ENCODE measurements around the gene COL12A1. TPM values are rescaled to one million over a fixed set of nuclear protein-coding genes. Genes with fewer than 3 reads are reported as not detected.

The COL12A1 gene
- total RNA-seq, 1 experiment from 2014 or later: 0.96 TPM

- Histone ChIP-seq H2BK12ac (ENCODE audit: insufficient read length, low read depth, low read length) (no peak overlapping the region), H2BK5ac (ENCODE audit: insufficient read length, low read length) (no peak overlapping the region), H3K9me3 (ENCODE audit: control insufficient read depth, low read depth, low read length) (no peaks in the 10 kb centered on the region), H3K79me1 (ENCODE audit: insufficient read depth, low read depth, low read length, poor library complexity, severe bottlenecking) (no peaks in the 10 kb centered on the region), H4K20me1 (ENCODE audit: control insufficient read depth, insufficient read depth, insufficient read length) (no peaks in the 10 kb centered on the region), H3K14ac (ENCODE audit: insufficient read depth, low read length) (no peak overlapping the region), H2BK15ac (ENCODE audit: low read depth, low read length) (no peak overlapping the region), H3K79me2 (ENCODE audit: insufficient read depth, low read length) (no peaks in the 10 kb centered on the region; the same call in 1 of the 2 replicates), H3K4me1 (ENCODE audit: insufficient read depth, low read length) (no peaks in the 10 kb centered on the region), H4K91ac (ENCODE audit: insufficient read length, low read depth, low read length) (no peak overlapping the region), H3T11ph (ENCODE audit: low read length) (no peak overlapping the region), H2AK5ac (ENCODE audit: insufficient read length, low read length) (no peak overlapping the region), H4K5ac (ENCODE audit: insufficient read length, low read depth, low read length) (no peak overlapping the region), H3K4me2 (ENCODE audit: insufficient read depth, insufficient read length, low read length) (no peak overlapping the region), H3K18ac (ENCODE audit: insufficient read length, low read depth, low read length) (no peak overlapping the region), H3K9ac (ENCODE audit: extremely low read depth, insufficient read length, low read length) (no peak overlapping the region), H3K23me2 (ENCODE audit: insufficient read length, low read depth, low read length, poor library complexity, severe bottlenecking) (no peaks in the 10 kb centered on the region), H2BK20ac (ENCODE audit: low read depth, low read length, poor library complexity, severe bottlenecking) (no peak overlapping the region), H3K27me3 (ENCODE audit: insufficient read depth, low read length) (no peaks in the 10 kb centered on the region), H3K27ac (ENCODE audit: insufficient read length, low read depth, low read length) (no peak overlapping the region), H3K4ac (ENCODE audit: low read depth, low read length) (no peak overlapping the region), H4K8ac (replicated peaks; ENCODE audit: insufficient read length, low read depth, low read length) (no peak overlapping the region), H3K56ac (ENCODE audit: insufficient read length, low read depth, low read length) (no peak overlapping the region), H2BK120ac (ENCODE audit: low read depth, low read length, poor library complexity, severe bottlenecking) (no peak overlapping the region), H3K23ac (ENCODE audit: insufficient read length, low read depth, low read length) (no peak overlapping the region), H2AFZ (ENCODE audit: low read length) (no peak overlapping the region)
- peaks cover 3 to 4% of the 10 kb centered on the region in 2 experiments for H3K4me1 Mint-ChIP-seq
- WGBS (ENCODE audit: extremely low coverage, insufficient read length, low lambda C conversion rate): no CpG with 5 or more reads among the region's 5 CpGs
- no peak for DNase-seq
- no peaks in the 10 kb centered on the region for H3K9me3 Mint-ChIP-seq
- H3K36me3 Mint-ChIP-seq (ENCODE audit: insufficient read depth in 1 of 3, low read depth in 3 of 3): no peaks in the 10 kb centered on the region
- no peaks in the 10 kb centered on the region for H3K27me3 Mint-ChIP-seq (ENCODE audit: low read depth)
- TF ChIP-seq CTCF (conservative IDR thresholded peaks at IDR 0.05): no peak
- no peak overlapping the region for H3K4me3 Mint-ChIP-seq
- no peak overlapping the region for H3K27ac Mint-ChIP-seq
These were observed 103.6 kb downstream of the COL12A1 start for GRCh38 chr6:75102301-75102700.

Data from H9 (cell line).